CD4-positive, alpha-beta T cell (primary cell): Measurements from ENCODE around the gene PMS2. TPM values are rescaled to one million over a fixed set of nuclear protein-coding genes. Genes with fewer than 3 reads are reported as not detected.

Experiments
- ATAC-seq: fragments of 200-7000 bp; cut with Tn5 transposase; one replicate; pipeline ENCODE4 v1.10.0; 2022; ENCODE audit warnings: mild to moderate bottlenecking; ENCODE audit not compliant: poor library complexity
- CTCF ChIA-PET: fragments of 350-600 bp; sonication (Branson Sonifier 250); formaldehyde crosslinking; loops from one replicate; lab custom pipeline; 2021; ENCODE audit warnings: antibody characterized with exemption, inconsistent platforms; lab: Charles Lee
- POLR2A ChIA-PET: fragments of 350-600 bp; sonication (Branson Sonifier 250); formaldehyde crosslinking; loops from one replicate; lab custom pipeline; 2021; ENCODE audit warnings: antibody characterized with exemption, inconsistent platforms; lab: Charles Lee
- DNase-seq, 14 experiments: peaks; one replicate each; pipeline ENCODE4 v3.0.0-alpha.2; 2013 to 2020; ENCODE audit warnings: mixed read lengths in 2 of 14
- H3K27ac ChIP-seq, 2 donors: one replicate each; pipeline versions ENCODE4 v1.5.1 to v1.7.0; 2013; ENCODE audit warnings: low read length in 2 of 2, low read depth in 1 of 2, mild to moderate bottlenecking in 1 of 2
- H3K27me3 ChIP-seq, 2 experiments: 1 replicate in 1 of 2; 2 replicates in 1 of 2; pipeline versions ENCODE4 v1.6.1 to v1.7.0; 2013; ENCODE audit warnings: low read length in 2 of 2, control low read depth in 1 of 2, mild to moderate bottlenecking in 1 of 2, moderate library complexity in 1 of 2; ENCODE audit not compliant: insufficient read depth in 2 of 2, control insufficient read depth in 1 of 2
- H3K36me3 ChIP-seq: one replicate; pipeline ENCODE4 v1.6.1; 2013; ENCODE audit warnings: low read length, control low read depth; ENCODE audit not compliant: insufficient read depth
- H3K4me1 ChIP-seq: one replicate; pipeline ENCODE4 v1.6.1; 2013; ENCODE audit warnings: low read length, control low read depth; ENCODE audit not compliant: insufficient read depth
- H3K4me3 ChIP-seq: one replicate; pipeline ENCODE4 v1.5.1; 2013; ENCODE audit warnings: mild to moderate bottlenecking, low read length, moderate library complexity
- H3K9me3 ChIP-seq, 2 experiments: 1 replicate in 1 of 2; 2 replicates in 1 of 2; pipeline versions ENCODE4 v1.6.1 to v1.7.0; 2013; ENCODE audit warnings: low read length in 2 of 2, mild to moderate bottlenecking in 2 of 2, control low read depth in 1 of 2, moderate library complexity in 1 of 2; ENCODE audit not compliant: control insufficient read depth in 1 of 2, insufficient read depth in 1 of 2
- H3K27ac Mint-ChIP-seq: one replicate; pipeline ENCODE4 v1.8.0; 2020; ENCODE audit warnings: mixed read lengths
- H3K27me3 Mint-ChIP-seq: one replicate; pipeline ENCODE4 v1.8.0; 2021; ENCODE audit warnings: mixed read lengths
- H3K36me3 Mint-ChIP-seq: one replicate; pipeline ENCODE4 v1.8.0; 2021; ENCODE audit warnings: low read depth, mixed read lengths
- H3K4me1 Mint-ChIP-seq: one replicate; pipeline ENCODE4 v1.8.0; 2021; ENCODE audit warnings: low read depth, mixed read lengths
- H3K4me3 Mint-ChIP-seq: one replicate; pipeline ENCODE4 v1.8.0; 2020; ENCODE audit warnings: mild to moderate bottlenecking, mixed read lengths
- H3K9me3 Mint-ChIP-seq: one replicate; pipeline ENCODE4 v1.8.0; 2020; ENCODE audit warnings: mixed read lengths
- CTCF ChIP-seq: fragments of 200-600 bp; IDR thresholded peaks from one replicate; pipeline ENCODE4 v1.8.0; 2022; ENCODE audit warnings: antibody characterized with exemption, mild to moderate bottlenecking
- intact Hi-C, 2 experiments: fragments of 100-400 bp; cut with DNase I in 1 of 2; cut with micrococcal nuclease in 1 of 2; formaldehyde crosslinking; loops; one replicate each; pipeline versions ENCODE4 v1.15.1 to v1.9.0; 2023 to 2025; cut with DNase I, micrococcal nuclease
- total RNA-seq, 174 experiments: library from RNA in 2 of 174; stranded (reverse) in 2 of 174; gene quantifications; one replicate each; pipeline ENCODE4 v1.2.3 and lab custom pipeline; 2021 to 2026

The PMS2 gene
- total RNA-seq, 2 experiments from 2014 or later, result 10.8 to 15.0 TPM

GRCh38 chr7:6031567-6031966 is 22.7 kb upstream of the PMS2 start:
- TF ChIP-seq CTCF, result no peak
- Histone ChIP-seq H3K9me3 (no peaks in the 10 kb centered on the region), H3K4me1 (peaks cover 10% of the 10 kb centered on the region), H3K27me3 (no peaks in the 10 kb centered on the region), H3K4me3 (no peak overlapping the region), H3K27ac (no peak overlapping the region), H3K36me3 (peaks cover 55% of the 10 kb centered on the region)
- DNase-seq (no peak), ATAC-seq (no peak)
- intact Hi-C loops, result no loop called here
- peaks cover 16% of the 10 kb centered on the region for H3K4me1 Mint-ChIP-seq
- ChIA-PET CTCF (no interaction called here), POLR2A (interaction anchor here (0.8 kb wide), 1 partner anchor 12 kb away, joined by 3 read pairs; no protein-coding TSS in a partner anchor)
- H3K4me3 Mint-ChIP-seq, result no peak overlapping the region
- H3K27me3 Mint-ChIP-seq, result no peaks in the 10 kb centered on the region
- no peaks in the 10 kb centered on the region for H3K9me3 Mint-ChIP-seq
- peak overlapping the region; percentile 38 for H3K27ac Mint-ChIP-seq
- peaks cover 83% of the 10 kb centered on the region for H3K36me3 Mint-ChIP-seq

- peaks cover 16% of the 10 kb centered on the region for H3K4me1 ChIP-seq
- no peak within 1 kb of the TSS for H3K27ac ChIP-seq
- no peaks in the 10 kb centered on the region for H3K27me3 Mint-ChIP-seq
- peak within 1 kb of the TSS; percentile 38 for H3K27ac Mint-ChIP-seq
- H3K27me3 ChIP-seq, result no peaks in the 10 kb centered on the region
- CTCF ChIA-PET, result no interaction called here
- POLR2A ChIA-PET, result no interaction called here
- TF ChIP-seq CTCF, result no peak
- intact Hi-C loops, result no loop called here
- H3K36me3 Mint-ChIP-seq, result peaks cover 83% of the 10 kb centered on the region
- H3K4me1 Mint-ChIP-seq, result peaks cover 22% of the 10 kb centered on the region
- H3K9me3 Mint-ChIP-seq, result no peaks in the 10 kb centered on the region
- DNase-seq, result no peak
- no peak for ATAC-seq
- H3K4me3 Mint-ChIP-seq, result no peak within 1 kb of the TSS
- no peaks in the 10 kb centered on the region for H3K9me3 ChIP-seq
- peaks cover 52% of the 10 kb centered on the region for H3K36me3 ChIP-seq
- H3K4me3 ChIP-seq, result no peak within 1 kb of the TSS
These were observed 22.1 kb upstream of the PMS2 start, which contains the start of gene ANKRD61 for GRCh38 chr7:6030988-6031387. ANKRD61 (plus strand) TSS chr7:6031376; CDS start chr7:6031376, 0 bp downstream.

GRCh38 chr7:6028563-6028962 is 19.7 kb upstream of the PMS2 start:
- H3K27me3 ChIP-seq, result no peaks in the 10 kb centered on the region
- no peak for TF ChIP-seq CTCF
- peaks cover 56% of the 10 kb centered on the region for H3K36me3 ChIP-seq
- ATAC-seq (no peak), DNase-seq (no peak)
- H3K27me3 Mint-ChIP-seq, result no peaks in the 10 kb centered on the region
- H3K27ac Mint-ChIP-seq, result no peak overlapping the region
- peaks cover 73% of the 10 kb centered on the region for H3K36me3 Mint-ChIP-seq
- peak overlapping the region; percentile 45 for H3K4me3 Mint-ChIP-seq
- no peaks in the 10 kb centered on the region for H3K9me3 ChIP-seq
- no peak overlapping the region for H3K27ac ChIP-seq
- POLR2A ChIA-PET, result no interaction called here
- CTCF ChIA-PET, result no interaction called here
- intact Hi-C loops, result no loop called here
- H3K4me3 ChIP-seq, result no peak overlapping the region
- peaks cover 24% of the 10 kb centered on the region for H3K4me1 ChIP-seq
- H3K9me3 Mint-ChIP-seq, result no peaks in the 10 kb centered on the region
- H3K4me1 Mint-ChIP-seq, result peaks cover 24% of the 10 kb centered on the region
